Mesendoderm (in vitro differentiated cells): ENCODE measurements around the gene ZNF35.

ENCODE experiments used
- DNase-seq: peaks from one replicate; pipeline ENCODE4 v3.0.0; 2013
- H2AK5ac ChIP-seq: 2 replicates; pipeline ENCODE4 v1.6.1; 2013; ENCODE audit warnings: low read length, inconsistent platforms
- H2BK120ac ChIP-seq: 2 replicates; pipeline ENCODE4 v1.6.1; 2013; ENCODE audit warnings: low read depth, mild to moderate bottlenecking, low read length, moderate library complexity, mixed read lengths
- H2BK15ac ChIP-seq: replicated peaks from 2 replicates; pipeline ENCODE4 v1.6.1; 2013; ENCODE audit warnings: low read depth, mild to moderate bottlenecking, moderate library complexity
- H2BK5ac ChIP-seq: 2 replicates; pipeline ENCODE4 v1.6.1; 2013; ENCODE audit warnings: low read length, inconsistent platforms
- H3K18ac ChIP-seq: 2 replicates; pipeline ENCODE4 v1.6.1; 2013; ENCODE audit warnings: mild to moderate bottlenecking, low read length, mixed read lengths
- H3K23ac ChIP-seq: one replicate; pipeline ENCODE4 v1.6.1; 2013; ENCODE audit warnings: low read length
- H3K27ac ChIP-seq: 2 replicates; pipeline ENCODE4 v1.5.1; 2013; ENCODE audit warnings: low read depth, mild to moderate bottlenecking, inconsistent platforms, low read length, moderate library complexity
- H3K27me3 ChIP-seq: 2 replicates; pipeline ENCODE4 v1.6.1; 2013; ENCODE audit warnings: low read length, control low read depth, mild to moderate bottlenecking, inconsistent platforms; ENCODE audit not compliant: insufficient read depth, poor library complexity
- H3K36me3 ChIP-seq: 2 replicates; pipeline ENCODE4 v1.6.1; 2013; ENCODE audit warnings: low read length, inconsistent platforms; ENCODE audit not compliant: control insufficient read depth, insufficient read depth
- H3K4ac ChIP-seq: one replicate; pipeline ENCODE4 v1.6.1; 2013; ENCODE audit warnings: low read depth, mild to moderate bottlenecking, low read length, moderate library complexity
- H3K4me1 ChIP-seq: 2 replicates; pipeline ENCODE4 v1.6.1; 2013; ENCODE audit warnings: low read depth, low read length, inconsistent platforms; ENCODE audit not compliant: control insufficient read depth
- H3K4me2 ChIP-seq: 2 replicates; pipeline ENCODE4 v1.6.1; 2013; ENCODE audit warnings: low read length
- H3K4me3 ChIP-seq: 2 replicates; pipeline ENCODE4 v1.5.1; 2013; ENCODE audit warnings: mild to moderate bottlenecking, low read length
- H3K56ac ChIP-seq: one replicate; pipeline ENCODE4 v1.6.1; 2013; ENCODE audit warnings: low read length
- H3K79me1 ChIP-seq: 2 replicates; pipeline ENCODE4 v1.6.1; 2013; ENCODE audit warnings: low read length, inconsistent platforms
- H3K79me2 ChIP-seq: 2 replicates; pipeline ENCODE4 v1.6.1; 2013; ENCODE audit warnings: mild to moderate bottlenecking, low read length; ENCODE audit not compliant: control insufficient read depth, insufficient read depth
- H3K9ac ChIP-seq: 2 replicates; pipeline ENCODE4 v1.6.1; 2013; ENCODE audit warnings: low read length, inconsistent platforms
- H4K5ac ChIP-seq: one replicate; pipeline ENCODE4 v1.6.1; 2013; ENCODE audit warnings: low read length
- H4K8ac ChIP-seq: one replicate; pipeline ENCODE4 v1.6.1; 2013; ENCODE audit warnings: low read depth, mild to moderate bottlenecking, control low read depth, low read length, moderate library complexity
- WGBS: extraction: QIAGEN DNeasy Blood & Tissue Kit; methylation state at CpG from one replicate; pipeline ENCODE4 v1.1.7; 2013; ENCODE audit warnings: low lambda C conversion rate, missing lambda C conversion rate; ENCODE audit not compliant: insufficient coverage; ENCODE audit errors: extremely low coverage; 5-methylcytosine and 5-hydroxymethylcytosine counted together

Gene ZNF35

GRCh38 chr3:44659015-44659414 is 10.5 kb downstream of the ZNF35 start:
- H3K4me2 ChIP-seq: no peak overlapping the region
- no CpG with 5 or more reads among the region's 7 CpGs for WGBS
- no peak overlapping the region for H3K9ac ChIP-seq
- no peak overlapping the region for H2BK5ac ChIP-seq
- H3K27me3 ChIP-seq: no peaks in the 10 kb centered on the region
- peaks cover 3% of the 10 kb centered on the region for H3K79me1 ChIP-seq
- no peak overlapping the region for H3K4ac ChIP-seq
- no peak overlapping the region for H3K18ac ChIP-seq
- H2AK5ac ChIP-seq: no peak overlapping the region
- no peaks in the 10 kb centered on the region for H3K79me2 ChIP-seq
- H3K4me1 ChIP-seq: no peaks in the 10 kb centered on the region
- no peak for DNase-seq
- no peak overlapping the region for H3K56ac ChIP-seq
- no peak overlapping the region for H4K8ac ChIP-seq
- H2BK120ac ChIP-seq: no peak overlapping the region
- peaks cover 22% of the 10 kb centered on the region for H3K36me3 ChIP-seq
- no peak overlapping the region for H3K23ac ChIP-seq
- H2BK15ac ChIP-seq: no peak overlapping the region
- H3K27ac ChIP-seq: no peak overlapping the region
- H4K5ac ChIP-seq: no peak overlapping the region
- no peak overlapping the region for H3K4me3 ChIP-seq

GRCh38 chr3:44659434-44659833 is 10.9 kb downstream of the ZNF35 start:
- H2AK5ac ChIP-seq: no peak overlapping the region
- no CpG with 5 or more reads among the region's 6 CpGs for WGBS
- peaks cover 1% of the 10 kb centered on the region for H3K79me1 ChIP-seq

GRCh38 chr3:44661189-44661588 is 12.7 kb downstream of the ZNF35 start:
- H4K5ac ChIP-seq: no peak overlapping the region
- H3K27me3 ChIP-seq: no peaks in the 10 kb centered on the region
- H3K79me2 ChIP-seq: no peaks in the 10 kb centered on the region
- H3K79me1 ChIP-seq: peaks cover 1% of the 10 kb centered on the region
- H2BK5ac ChIP-seq: no peak overlapping the region
- H3K9ac ChIP-seq: no peak overlapping the region
- no CpG with 5 or more reads among the region's 2 CpGs for WGBS
- H2BK120ac ChIP-seq: no peak overlapping the region
- H3K36me3 ChIP-seq: peaks cover 19% of the 10 kb centered on the region
- H2BK15ac ChIP-seq: no peak overlapping the region
- no peak overlapping the region for H3K4ac ChIP-seq
- no peak overlapping the region for H3K4me3 ChIP-seq
- no peak overlapping the region for H3K56ac ChIP-seq
- H3K4me2 ChIP-seq: no peak overlapping the region
- no peak overlapping the region for H3K27ac ChIP-seq
- H3K23ac ChIP-seq: no peak overlapping the region
- H3K4me1 ChIP-seq: no peaks in the 10 kb centered on the region
- DNase-seq: peak; percentile 19
- no peak overlapping the region for H3K18ac ChIP-seq
- H4K8ac ChIP-seq: no peak overlapping the region
- no peak overlapping the region for H2AK5ac ChIP-seq

More at GRCh38 chr3:44659434-44659833, 10.9 kb downstream of the ZNF35 start:
- Histone ChIP-seq H4K8ac (no peak overlapping the region), H3K27me3 (no peaks in the 10 kb centered on the region), H2BK120ac (no peak overlapping the region), H3K27ac (no peak overlapping the region), H3K23ac (no peak overlapping the region), H3K56ac (no peak overlapping the region), H3K4me3 (no peak overlapping the region), H3K36me3 (peaks cover 19% of the 10 kb centered on the region), H4K5ac (no peak overlapping the region), H3K79me2 (no peaks in the 10 kb centered on the region), H2BK15ac (no peak overlapping the region), H3K4ac (no peak overlapping the region), H3K18ac (no peak overlapping the region), H3K4me2 (no peak overlapping the region), H3K9ac (no peak overlapping the region), H2BK5ac (no peak overlapping the region), H3K4me1 (no peaks in the 10 kb centered on the region)
- no peak for DNase-seq

GRCh38 chr3:44665173-44665572 is 16.6 kb downstream of the ZNF35 start:
- H3K27ac ChIP-seq: no peak overlapping the region
- H3K36me3 ChIP-seq: no peaks in the 10 kb centered on the region
- no peak overlapping the region for H3K18ac ChIP-seq
- H2BK5ac ChIP-seq: no peak overlapping the region
- no peaks in the 10 kb centered on the region for H3K27me3 ChIP-seq
- H2BK120ac ChIP-seq: no peak overlapping the region
- no peak overlapping the region for H3K4ac ChIP-seq
- H3K4me3 ChIP-seq: no peak overlapping the region
- H3K4me1 ChIP-seq: no peaks in the 10 kb centered on the region
- no CpG with 5 or more reads among the region's 3 CpGs for WGBS
- no peak overlapping the region for H3K4me2 ChIP-seq
- H4K5ac ChIP-seq: no peak overlapping the region
- no peak overlapping the region for H2BK15ac ChIP-seq
- H3K79me1 ChIP-seq: no peaks in the 10 kb centered on the region
- no peaks in the 10 kb centered on the region for H3K79me2 ChIP-seq
- H3K23ac ChIP-seq: no peak overlapping the region
- H3K9ac ChIP-seq: no peak overlapping the region
- no peak overlapping the region for H3K56ac ChIP-seq
- DNase-seq: no peak
- H4K8ac ChIP-seq: no peak overlapping the region
- no peak overlapping the region for H2AK5ac ChIP-seq

- H3K9ac ChIP-seq: no peak overlapping the region
- no peak overlapping the region for H2BK5ac ChIP-seq
- no peaks in the 10 kb centered on the region for H3K36me3 ChIP-seq
- H3K4ac ChIP-seq: no peak overlapping the region
- no peaks in the 10 kb centered on the region for H3K4me1 ChIP-seq
- H3K27me3 ChIP-seq: no peaks in the 10 kb centered on the region
- H4K5ac ChIP-seq: no peak overlapping the region
- no peak overlapping the region for H3K18ac ChIP-seq
- H2AK5ac ChIP-seq: no peak overlapping the region
- no peak overlapping the region for H4K8ac ChIP-seq
- no peak overlapping the region for H3K4me3 ChIP-seq
- H2BK120ac ChIP-seq: no peak overlapping the region
- no peaks in the 10 kb centered on the region for H3K79me2 ChIP-seq
- WGBS: no CpG with 5 or more reads among the region's 4 CpGs
- no peaks in the 10 kb centered on the region for H3K79me1 ChIP-seq
- no peak overlapping the region for H3K4me2 ChIP-seq
- no peak overlapping the region for H3K56ac ChIP-seq
- DNase-seq: no peak
- no peak overlapping the region for H3K23ac ChIP-seq
- H2BK15ac ChIP-seq: no peak overlapping the region
- H3K27ac ChIP-seq: no peak overlapping the region
Measured at GRCh38 chr3:44666346-44666745, 17.8 kb downstream of the ZNF35 start.

- WGBS: no CpG with 5 or more reads among the region's 6 CpGs
- Histone ChIP-seq H3K23ac (no peak overlapping the region), H3K18ac (no peak overlapping the region), H2AK5ac (no peak overlapping the region), H4K8ac (no peak overlapping the region), H3K4me3 (no peak overlapping the region), H3K27me3 (no peaks in the 10 kb centered on the region), H3K4ac (no peak overlapping the region), H3K56ac (no peak overlapping the region), H3K4me2 (no peak overlapping the region), H3K4me1 (no peaks in the 10 kb centered on the region), H3K79me2 (no peaks in the 10 kb centered on the region), H3K9ac (no peak overlapping the region), H3K27ac (no peak overlapping the region), H3K36me3 (no peaks in the 10 kb centered on the region), H2BK120ac (no peak overlapping the region), H2BK5ac (no peak overlapping the region), H4K5ac (no peak overlapping the region), H3K79me1 (no peaks in the 10 kb centered on the region), H2BK15ac (no peak overlapping the region)
- no peak for DNase-seq
Measured at GRCh38 chr3:44669760-44670159, 21.2 kb downstream of the ZNF35 start.
